Fibroblast of skin of right biceps (primary cell): ENCODE measurements around the gene SART3.
"Not testable (repeated sequence)": the region's sequence is repeated elsewhere in the genome, so short reads cannot be mapped to it uniquely, and the experiment has no call there.

Source experiments
- DNase-seq: peaks from one replicate; pipeline ENCODE4 v3.0.0-alpha.2; 2013

The SART3 gene

DNA sequence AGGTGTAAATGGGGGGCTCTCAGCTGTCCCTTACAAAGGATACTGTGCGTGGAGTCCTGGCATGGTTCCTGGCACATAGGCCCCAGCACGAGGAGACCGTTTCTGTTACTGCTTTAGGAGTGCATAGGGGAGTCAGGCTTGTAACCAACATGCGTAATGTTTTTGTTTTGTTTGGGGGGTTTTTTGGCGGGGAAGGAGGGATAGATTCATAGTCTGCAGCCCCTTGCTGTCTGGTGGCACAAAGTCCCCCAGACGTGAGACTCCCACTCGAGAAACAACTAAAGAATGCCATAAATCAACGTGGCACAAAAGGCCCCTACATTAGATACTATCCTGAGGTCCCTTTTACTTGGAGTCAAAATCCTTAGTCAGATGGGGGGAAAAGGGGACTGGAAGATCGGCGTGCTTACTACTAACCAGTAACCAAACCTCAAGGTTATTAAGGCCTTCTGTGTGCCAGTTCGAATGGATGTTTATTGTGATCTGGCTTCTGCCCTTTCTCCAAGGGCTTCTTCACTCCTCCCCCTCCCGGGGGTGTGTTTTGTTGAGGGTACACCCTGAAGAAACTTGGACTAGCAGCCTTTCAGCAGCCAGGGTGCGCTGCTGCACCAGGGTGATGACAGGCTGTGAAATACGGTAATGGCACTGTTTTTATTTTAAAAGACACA lies 2.3 kb upstream of the SART3 start:
- peak; percentile 92 for DNase-seq

DNA sequence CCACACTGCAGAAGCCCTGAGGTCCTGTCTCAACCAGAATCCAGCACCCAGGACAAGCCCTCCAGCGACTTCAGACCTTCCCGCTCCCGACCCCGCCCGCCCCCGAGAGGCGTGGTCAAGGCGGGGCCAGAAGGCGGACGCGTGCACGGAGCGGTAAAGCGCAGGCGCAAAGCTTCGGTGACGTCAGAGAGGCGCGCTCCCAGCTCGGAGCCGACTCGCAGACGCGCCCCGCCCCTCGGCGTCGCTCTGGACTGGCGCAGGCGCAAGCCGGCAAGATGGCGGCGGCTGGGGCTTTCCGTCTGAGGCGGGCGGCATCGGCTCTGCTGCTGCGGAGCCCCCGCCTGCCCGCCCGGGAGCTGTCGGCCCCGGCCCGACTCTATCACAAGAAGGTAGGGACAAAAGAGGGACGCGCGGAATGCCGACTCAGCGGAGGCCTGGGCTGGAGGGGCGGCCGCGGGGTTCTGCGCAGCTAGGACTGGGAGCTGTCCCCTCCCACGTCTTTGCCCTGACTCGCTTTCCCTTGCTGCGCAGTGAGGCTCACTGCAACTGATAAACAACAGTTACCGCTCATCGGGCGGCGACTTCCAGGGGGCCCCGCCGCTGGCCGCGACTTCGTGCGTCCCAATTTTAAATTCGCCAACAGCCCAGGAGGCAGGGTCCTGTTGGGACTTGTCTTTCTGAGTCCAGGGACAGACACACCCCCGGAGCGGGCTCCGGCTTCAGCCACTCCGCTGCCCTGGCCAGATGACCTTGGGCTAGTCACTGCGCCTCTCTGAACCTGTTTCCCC lies 1.6 kb upstream of the SART3 start, which contains the start of gene ISCU:
TSS of gene ISCU (plus strand) at position 249 of the 788 bp plus-strand sequence. CDS start at position 276, 27 bp downstream.
- peak; percentile 97 for DNase-seq

DNA sequence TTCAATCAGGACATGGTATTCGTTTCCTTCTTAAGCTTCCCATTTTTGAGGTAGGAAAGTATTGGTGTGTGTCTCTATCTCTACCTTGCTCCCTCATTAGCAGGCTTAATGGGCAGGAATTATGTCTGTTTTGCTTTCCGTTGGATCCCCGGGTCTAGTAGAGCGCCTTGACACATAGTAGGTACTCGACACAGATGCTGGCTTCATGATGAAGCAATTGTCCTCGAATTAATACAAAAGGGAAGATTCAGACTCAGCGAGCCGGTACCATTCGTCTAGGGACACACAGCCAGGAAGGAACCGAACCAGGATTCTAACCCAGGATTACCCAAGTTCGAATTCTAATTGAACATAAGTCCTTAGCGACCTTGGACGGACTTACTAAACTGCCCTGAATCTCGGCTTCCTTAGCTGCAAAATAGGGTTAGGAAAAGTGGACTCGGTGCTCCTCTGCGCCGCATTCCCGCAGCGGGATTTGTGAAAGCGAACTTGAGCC lies 927 bp upstream of the SART3 start:
- no peak for DNase-seq

DNA sequence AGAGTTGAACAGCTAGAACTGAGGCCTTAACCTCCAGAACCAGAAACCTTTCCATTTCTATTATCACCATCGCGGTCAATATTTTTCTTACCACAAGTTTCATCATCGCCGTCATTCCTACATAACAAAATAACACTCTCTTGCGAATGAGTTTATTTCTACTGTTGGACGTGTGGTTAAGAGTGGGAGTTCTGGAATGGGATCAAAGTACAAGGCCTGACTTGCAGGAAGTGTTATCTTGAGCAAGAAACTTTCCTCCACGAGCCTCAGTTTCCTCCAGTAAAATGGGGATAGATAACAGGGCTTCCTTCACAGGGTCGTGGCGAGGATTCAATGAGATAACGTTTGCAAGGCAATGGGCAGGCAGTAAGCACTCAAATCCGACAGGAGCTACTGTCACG lies 652 bp downstream of the SART3 start:
- peak; percentile 50 for DNase-seq

DNA sequence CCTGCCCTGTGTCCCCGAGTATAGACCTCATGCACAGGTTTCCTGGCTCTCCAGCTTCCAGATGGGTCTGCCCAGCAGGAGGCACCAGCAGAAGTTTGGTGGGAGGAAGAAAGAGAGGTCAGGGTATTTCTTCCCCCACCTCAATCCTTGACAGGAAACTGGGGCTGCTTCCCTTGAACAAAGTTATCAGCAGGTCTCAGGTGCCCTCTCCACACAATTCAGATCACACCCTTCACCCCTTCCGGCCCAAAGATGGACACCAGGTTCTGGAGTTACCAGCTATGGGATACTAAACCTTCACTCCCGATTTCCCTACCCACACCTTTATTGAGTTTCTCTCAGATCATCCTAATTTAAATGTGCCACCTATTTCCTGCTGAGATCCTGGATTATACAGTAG lies 1.2 kb downstream of the SART3 start:
- DNase-seq: no peak

DNA sequence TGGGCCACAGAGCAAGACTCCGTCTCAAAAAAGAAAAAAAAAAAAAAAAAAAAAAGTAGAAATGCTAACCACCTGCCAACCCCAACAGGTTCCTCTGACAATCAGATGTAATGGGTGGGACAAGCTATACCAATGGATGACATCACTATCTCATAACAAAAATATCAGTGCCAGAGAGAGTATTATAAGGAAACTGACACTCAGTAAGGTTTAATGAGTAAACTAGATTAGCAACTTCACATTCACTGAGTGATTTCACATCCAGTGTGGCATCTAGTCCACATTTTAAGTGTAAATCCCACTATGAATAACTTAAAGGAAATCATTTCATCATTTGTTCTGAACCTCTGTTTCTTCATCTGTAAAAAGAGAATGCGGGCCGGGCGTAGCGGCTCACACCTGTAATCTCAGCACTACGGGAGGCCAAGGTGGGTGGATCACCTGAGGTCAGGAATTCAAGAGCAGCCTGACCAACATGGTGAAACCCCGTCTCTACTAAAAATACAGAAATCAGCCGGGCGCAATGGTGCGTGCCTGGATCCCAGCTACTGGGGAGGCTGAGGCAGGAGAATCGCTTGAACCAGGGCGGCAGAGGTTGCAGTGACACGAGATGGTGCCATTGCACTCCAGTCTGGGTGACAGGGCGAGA lies 1.8 kb downstream of the SART3 start:
- no peak for DNase-seq

DNA sequence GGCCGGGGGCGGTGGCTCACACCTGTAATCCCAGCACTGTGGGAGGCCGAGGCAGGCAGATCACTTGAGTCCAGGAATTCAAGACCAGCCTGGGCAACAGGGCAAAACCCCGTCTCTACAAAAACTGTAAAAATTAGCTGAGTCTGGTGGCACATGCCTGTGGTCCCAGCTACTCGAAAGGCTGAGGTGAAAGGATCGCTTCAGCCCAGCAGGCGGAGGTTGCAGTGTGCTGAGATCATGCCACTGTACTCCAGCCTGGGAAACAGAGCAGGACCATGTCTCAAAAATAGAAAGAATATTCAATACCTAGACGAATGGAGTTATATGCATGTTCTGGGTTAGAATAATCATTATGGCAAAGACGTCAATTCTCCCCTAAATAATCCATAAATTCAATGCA lies 5.6 kb downstream of the SART3 start:
- not testable (repeated sequence) for DNase-seq

DNA sequence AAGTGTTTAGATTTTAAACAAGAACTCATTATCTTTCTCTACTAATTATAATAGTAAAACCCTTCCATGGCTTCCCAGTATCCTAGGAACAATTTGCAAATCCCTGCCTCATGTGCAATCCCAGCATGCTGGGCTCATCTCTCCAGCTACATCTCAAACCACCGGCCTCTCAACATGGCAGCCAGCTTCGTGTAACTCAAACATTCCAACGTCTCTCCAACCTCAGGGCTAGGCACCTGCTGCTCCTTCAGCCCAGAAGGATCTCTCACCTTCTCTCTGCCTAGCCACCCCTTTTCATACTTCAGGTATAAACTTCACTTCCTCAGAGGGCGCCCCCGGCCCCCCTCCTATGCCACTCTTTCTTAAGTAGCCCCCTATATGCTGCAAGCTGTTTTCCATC lies 7.2 kb downstream of the SART3 start:
- DNase-seq: no peak

DNA sequence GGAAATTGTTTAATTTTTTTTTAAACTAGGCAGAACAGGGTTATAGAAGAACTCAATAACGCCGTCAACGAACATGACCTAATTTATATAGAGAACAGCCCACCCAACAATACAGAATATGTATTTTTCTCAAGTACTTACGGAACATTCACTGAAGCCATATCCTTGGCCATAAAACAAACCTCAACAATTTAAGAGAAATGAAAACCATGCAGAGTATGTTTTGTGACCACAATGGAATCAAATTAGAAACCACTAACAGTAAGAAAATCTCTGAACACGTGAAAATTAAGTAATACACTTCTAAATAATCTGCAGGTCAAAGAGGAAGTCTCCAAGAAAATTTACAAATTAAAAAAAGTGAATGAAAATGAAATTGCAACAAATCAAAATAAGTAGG lies 9.4 kb downstream of the SART3 start:
- peak; percentile 75 for DNase-seq

DNA sequence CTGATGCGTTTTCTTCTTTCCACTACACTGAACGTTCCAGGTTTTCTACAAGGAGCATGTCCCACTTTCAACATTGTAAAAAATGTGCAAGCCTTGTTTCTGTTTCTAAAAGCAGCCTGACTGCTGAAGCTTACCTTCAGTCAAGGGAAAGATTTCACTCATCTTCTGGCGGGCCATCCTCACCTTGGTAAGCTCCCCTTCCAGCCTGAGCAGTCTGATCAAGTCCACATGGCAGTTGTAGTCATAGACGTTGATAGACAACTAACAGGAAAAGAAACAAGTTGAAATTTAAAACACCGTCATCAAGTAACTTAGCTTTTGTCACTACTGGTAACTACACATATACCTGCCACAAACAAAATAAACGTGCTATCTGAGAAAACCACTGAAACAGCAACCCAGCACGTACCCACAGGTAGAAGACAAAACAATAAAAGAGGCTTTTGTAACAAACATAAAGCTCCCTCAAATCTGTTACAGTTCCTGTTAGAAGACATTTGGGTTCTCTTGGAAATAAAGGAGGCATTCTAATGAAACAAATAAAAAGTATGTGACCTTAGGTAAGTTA lies 11.9 kb downstream of the SART3 start:
- DNase-seq: no peak

DNA sequence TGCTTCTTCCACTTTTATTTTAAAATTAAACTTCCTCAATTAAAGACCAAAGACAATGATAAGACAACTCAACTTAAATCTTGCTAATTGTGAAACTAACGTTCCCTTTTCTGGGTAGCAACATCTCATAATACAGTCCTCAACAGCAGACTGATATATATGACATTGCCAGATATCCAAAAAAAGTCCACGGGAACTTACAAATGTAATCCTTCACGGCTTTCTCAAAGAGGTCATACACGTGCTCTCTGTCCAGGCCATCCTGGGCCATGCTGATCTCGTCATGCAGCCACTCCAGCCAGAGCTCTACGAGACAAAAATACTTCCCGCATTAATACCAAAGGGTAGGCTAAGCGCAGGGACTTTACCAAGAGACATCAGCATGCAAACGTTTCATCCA lies 13.3 kb downstream of the SART3 start:
- no peak for DNase-seq

DNA sequence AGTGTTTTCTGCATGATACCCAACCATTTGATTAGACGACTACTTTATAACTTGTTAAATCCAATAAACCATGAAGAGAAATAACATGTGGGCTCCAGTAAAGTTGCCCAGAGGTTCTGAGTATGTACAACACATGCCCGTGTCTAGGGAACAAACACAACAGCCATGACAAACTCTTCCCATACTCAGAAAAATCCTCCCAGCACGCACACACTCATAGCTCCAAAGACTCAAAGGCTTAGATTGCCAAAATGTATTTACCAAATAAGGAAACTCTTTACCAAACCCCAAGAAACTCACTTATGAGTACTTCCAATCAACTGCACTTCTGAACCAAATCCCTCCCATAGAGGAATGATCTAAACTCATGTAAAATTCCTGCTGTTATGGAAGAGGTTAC lies 17.3 kb downstream of the SART3 start:
- peak; percentile 62 for DNase-seq

DNA sequence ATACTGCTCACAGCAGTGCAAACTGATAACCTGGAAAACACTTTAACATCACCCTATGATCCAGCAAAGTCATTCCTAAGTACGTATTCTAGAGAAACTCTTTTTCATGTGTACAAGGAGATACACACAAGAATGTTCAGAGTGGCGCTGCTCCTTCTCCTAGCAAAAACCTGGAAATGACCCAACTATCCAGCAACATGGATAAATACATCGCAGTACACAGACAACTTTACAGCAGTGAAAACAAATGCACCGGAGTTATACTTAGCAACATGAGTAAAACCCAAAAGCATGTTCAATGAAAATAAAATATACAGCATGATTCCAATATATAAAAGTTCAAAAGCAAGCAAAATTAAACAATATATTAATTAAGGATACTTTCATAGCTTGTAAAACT lies 18.7 kb downstream of the SART3 start:
- peak; percentile 46 for DNase-seq

DNA sequence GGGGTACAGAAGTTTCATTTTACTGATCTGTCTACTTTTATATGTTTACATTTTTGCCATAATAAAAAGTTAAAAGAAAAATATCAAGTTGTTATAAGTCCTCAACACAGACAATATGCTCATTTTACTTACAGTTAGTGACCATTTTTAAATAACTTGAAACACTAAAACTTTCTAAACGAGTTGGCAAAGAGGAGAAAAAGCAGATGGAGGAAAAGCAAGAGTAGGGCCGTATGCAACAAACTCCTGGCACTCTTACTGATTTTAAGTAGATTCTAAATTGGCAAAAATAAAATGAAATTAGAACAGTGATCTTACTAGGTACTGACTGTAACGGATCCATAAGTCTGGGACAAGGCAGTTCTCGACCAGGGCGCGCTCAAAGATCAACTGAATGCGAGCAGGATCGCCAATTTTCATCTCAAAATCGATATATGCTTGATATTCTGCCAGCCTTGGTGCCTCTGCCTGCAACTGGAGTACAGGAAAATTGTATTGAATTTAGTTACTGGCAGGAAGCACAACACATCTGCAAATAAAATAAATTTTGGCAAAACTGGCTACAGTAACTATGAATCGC lies 22.3 kb downstream of the SART3 start:
- no peak for DNase-seq

DNA sequence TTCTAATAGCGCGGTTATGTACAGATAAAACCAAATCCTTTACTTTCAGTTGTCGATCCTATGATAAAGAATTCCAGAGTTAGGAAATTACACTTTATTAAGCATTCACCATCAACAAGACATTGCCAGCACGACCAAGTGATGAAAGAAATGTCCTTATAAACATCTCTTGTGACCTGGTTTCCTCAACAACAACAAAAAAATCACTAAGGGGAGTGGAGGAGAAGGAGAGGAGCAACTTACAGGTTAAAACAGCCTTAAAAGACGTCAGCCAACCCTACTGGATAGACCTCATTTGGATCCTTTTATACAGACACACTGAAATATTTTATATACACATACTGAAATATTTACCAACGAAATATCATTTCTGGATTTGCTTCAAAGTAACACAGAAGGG lies 22.8 kb downstream of the SART3 start:
- no peak for DNase-seq

DNA sequence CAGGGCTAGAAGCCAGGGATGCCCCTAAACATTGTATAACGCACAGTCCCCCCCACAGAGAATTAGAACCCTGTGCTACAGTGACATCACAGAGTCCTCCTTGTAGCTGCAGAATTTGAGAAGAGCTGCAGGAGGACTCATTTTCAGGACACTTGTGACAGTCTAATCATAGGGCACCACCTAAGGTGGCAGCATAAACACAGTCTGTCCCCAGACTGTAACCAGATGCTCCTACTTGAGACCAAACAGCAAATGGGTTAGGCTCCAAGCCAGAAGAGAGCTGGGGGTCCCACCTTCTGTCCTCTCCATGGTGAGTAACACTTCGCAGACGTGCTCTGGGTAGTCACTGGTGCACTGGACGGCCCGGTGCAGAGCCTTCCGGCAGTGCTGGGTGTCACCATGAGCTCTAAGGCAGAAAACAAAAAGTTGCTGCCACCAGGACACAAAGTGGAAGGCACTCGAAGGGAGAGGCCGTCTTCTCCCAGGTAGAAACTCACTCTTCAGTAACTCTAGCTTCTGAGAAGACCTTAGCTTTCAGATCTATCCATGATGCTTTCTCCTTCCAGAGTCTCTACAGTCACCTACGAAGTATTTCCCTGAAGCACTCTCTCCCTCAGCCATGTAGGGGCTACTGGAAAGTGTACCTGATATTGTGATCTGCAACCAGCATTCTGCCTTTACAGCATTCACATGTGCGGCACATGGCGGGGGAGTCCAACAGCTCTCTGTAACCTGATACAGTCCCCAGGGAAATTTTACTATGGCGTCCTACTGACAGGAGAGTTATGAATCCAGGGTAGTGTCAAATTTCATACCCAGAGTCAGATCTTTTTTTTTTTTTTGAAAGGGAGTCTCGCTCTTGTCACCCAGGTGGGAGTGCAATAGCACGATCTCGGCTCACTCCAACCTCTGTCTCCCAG lies 28.8 kb downstream of the SART3 start:
- peak; percentile 74 for DNase-seq

DNA sequence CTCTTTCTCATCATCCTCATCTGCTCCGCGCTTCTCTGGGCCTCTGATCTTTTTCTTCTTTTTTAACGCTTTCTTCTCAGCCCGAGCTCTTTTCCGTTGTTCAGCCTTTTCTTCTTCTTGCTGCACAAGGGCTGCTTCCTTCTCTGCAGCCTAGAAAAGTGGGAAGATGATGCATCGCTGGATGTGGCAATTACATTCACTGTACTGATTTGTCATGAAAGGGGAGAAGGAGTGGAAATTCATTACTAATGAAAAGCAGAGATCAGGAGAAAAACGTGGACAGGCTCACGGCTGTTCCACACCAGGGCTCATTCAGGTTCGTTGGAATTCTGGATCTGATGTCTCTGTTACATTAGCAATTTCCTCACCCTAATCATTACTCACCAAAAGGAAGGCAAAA lies 30.8 kb downstream of the SART3 start:
- DNase-seq: peak; percentile 66

DNA sequence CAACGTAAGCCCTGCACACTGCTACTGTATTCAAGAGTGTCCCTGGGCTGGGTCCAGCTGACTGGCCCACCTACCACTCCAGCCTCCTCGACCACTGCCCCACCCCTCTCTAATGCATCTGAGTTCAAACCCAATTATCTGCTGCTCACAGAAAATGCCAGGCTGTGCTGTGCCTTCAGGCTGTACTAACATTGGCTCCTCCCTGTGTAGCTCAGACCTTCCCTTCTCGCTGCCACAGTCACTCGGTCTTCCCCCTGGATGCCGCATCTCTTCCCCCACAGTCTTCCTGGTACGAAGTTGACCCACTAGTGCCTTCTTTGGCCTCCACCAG lies 33.8 kb downstream of the SART3 start:
- DNase-seq: no peak

DNA sequence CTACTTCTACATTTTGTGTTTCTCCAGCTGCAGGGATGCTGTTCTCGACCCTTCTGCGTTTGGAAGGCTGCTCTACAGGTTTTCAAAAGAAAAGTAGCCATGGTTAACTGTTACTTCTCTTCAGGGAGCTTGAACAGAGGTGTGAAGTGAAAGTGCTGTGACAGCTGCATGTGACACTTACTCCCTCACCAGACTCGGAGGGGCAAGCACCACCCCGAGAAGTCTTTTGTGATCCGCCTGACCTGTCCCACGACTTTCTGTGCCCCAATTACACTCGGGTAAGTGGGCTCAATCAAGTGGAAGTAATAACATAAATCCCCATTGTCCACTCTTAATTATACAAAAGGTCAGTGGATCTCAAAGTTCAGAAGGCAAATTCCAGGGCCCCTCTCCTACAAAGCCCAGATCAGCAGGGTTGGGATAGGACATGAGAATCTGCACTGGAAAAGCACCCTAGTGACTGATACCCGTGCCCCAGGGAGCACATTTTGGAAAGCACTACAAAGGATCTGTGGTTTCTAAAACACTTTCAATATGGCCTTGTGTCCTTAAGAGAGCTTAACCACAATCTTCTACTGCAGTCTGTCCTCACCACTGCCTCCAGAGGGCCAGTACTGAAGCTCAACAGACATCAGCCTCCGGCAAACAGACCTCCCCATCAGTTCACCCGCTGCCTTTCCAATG lies 34.3 kb downstream of the SART3 start:
- peak; percentile 48 for DNase-seq

DNA sequence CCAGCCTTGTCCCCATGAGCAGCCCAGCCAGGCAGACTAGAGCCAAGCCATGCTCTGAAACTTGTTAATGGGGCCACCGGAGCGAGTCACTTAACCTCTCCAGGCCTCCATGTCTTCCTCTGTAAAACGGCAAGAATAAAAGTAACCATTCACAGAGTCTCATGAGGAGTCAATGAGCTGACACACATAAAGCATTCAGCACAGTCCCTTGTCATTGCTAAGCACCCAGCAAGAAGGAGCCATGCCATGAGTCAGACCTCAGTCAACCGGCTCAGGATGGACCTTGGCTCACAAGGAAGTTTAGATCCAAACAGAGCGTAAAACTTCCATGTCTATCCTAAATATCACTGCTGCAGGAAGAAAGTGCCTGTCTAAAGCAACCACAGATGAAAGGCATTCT lies 35.3 kb downstream of the SART3 start:
- peak; percentile 79 for DNase-seq

DNA sequence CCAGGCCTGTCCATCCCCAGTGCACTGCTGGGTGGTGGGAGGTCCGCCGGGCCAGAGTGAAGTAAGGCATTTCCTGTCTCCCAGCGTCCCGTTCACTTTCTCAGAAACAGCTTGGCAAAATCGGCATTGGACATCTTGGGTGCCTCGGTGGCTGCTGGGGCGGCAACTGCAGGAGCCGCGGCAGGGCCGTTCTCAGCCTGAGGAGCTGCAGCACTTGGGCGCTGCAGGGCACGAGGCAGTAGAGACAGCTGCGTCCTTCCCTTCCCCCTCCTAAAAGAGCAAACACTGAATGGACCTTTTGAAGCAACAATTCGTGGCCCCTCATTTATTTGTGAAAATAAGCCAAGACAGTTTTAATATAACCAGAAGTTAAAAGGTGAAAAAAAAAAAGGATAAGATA lies 37.6 kb downstream of the SART3 start:
- no peak for DNase-seq

DNA sequence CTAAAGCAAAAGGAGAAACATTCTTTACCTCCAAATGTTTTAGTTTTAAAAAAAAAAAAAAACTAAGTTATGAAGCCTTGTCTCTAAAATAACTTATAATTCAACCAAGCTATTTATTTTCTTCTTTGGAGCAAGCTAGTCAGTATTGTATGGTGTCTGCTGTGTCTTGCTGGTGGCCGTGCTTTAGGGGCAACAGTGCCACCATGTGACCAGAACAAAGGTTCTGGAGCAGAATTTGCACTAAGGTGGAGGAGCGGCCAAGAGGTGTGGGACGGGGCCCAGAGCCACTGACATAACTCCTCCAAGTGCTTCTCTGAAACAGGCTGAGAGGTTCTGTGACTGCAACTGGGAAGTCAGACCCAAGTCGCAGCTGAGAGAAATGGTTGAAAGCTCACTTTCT lies 41.4 kb downstream of the SART3 start:
- DNase-seq: no peak
